Adrenal gland (tissue), 5 donors: ENCODE measurements around the gene LAD1.

Experiments
- CTCF ChIP-seq, 6 experiments: fragments of 450-650 bp in 4 of 6; fragments of 200-600 bp in 2 of 6; sonication (generic) in 1 of 6; IDR thresholded peaks; 1 replicate in 5 of 6; 2 replicates in 1 of 6; pipeline versions ENCODE4 v1.5.1 to v1.8.0; 2016 to 2021; ENCODE audit warnings: antibody characterized with exemption in 6 of 6, mild to moderate bottlenecking in 2 of 6, moderate library complexity in 1 of 6
- POLR2A ChIP-seq, 2 donors: fragments of 450-650 bp; IDR thresholded peaks; one replicate each; pipeline ENCODE4 v1.6.1; 2017; ENCODE audit warnings: antibody characterized with exemption in 2 of 2, mild to moderate bottlenecking in 2 of 2, moderate library complexity in 1 of 2
- donor health status: DM: no; HTN: no; CAD: no.

- TF ChIP-seq CTCF (IDR thresholded peaks at IDR 0.05) (no peak), POLR2A (IDR thresholded peaks at IDR 0.05) (no peak)
Observed at GRCh38 chr1:201379733-201380242, 19.3 kb downstream of the LAD1 start.
